Cortex of kidney (tissue), 1 donor: Measurements from ENCODE around the gene TANC1.

Source experiments
- DNase-seq: peaks from one replicate; lab custom pipeline; 2025; lab: John Stamatoyannopoulos, UW

The TANC1 gene

DNA sequence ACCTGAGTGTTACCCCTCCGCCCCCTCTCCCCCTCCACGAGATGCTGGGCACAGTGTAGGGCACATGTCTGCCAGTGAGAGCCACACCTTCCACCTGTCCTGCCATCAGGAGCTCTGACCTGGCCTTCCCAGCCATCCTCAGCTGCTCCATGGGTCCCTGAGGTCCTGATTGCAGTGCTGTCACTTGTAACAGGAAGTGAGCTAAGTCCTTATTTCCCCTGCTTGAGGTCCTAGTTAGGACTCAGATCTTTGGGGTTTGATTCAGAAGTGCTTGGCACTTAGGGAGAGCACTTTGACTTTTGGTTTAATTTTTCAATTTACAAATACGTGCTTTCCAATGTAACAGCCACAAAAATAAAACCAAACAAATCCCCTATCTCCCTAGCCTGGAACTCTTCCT is 192.5 kb downstream of the TANC1 start:
- no peak for DNase-seq

DNA sequence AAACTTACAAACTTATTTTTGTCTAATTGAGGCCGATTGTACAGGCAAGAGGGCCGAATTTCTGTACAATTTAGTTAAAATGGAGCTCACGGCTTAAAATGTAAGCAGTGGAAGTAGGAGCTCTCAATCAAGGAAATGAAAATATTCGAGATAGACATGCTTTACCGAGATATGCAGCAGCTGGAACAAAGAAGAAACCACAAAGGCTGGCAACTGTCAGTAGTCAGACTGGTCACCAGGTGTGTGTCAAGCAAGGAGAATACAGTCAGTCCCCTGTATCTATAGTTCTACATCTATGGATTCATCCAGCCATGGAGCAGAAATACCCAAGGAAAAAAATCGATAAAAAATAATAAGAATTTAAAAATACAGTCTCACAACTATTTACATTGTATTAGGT is 195.5 kb downstream of the TANC1 start:
- DNase-seq, result no peak

GRCh38 chr2:159164457-159164911 is 196.0 kb downstream of the TANC1 start:
- no peak for DNase-seq

DNA sequence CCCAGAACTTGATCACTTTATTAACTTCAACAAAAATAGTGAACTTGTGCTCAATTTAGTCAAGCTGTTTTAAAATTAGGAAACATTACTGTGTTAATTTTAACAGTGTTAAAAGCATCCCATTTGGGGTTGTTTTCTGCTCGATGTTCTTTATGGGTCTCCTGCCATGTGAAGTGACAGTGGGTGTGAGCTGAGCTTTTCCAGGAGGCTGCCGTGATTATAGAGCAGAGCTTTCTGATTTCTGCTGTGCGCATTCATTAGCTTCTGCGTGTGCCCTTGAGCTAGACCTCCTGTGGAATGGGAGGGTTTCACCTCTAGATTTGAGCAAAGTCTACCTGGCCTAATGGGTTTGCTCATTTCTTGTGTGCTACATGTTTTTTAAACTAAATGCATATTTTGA is 196.6 kb downstream of the TANC1 start:
- no peak for DNase-seq

GRCh38 chr2:159168707-159169106 is 200.3 kb downstream of the TANC1 start:
- DNase-seq, result no peak

- DNase-seq, result no peak
Observed at GRCh38 chr2:159169187-159169586, 200.7 kb downstream of the TANC1 start.

GRCh38 chr2:159172403-159172802 is 204.0 kb downstream of the TANC1 start:
- no peak for DNase-seq

GRCh38 chr2:159174759-159175158 is 206.3 kb downstream of the TANC1 start:
- DNase-seq, result no peak

GRCh38 chr2:159175182-159175581 is 206.7 kb downstream of the TANC1 start:
- DNase-seq, result no peak

DNA sequence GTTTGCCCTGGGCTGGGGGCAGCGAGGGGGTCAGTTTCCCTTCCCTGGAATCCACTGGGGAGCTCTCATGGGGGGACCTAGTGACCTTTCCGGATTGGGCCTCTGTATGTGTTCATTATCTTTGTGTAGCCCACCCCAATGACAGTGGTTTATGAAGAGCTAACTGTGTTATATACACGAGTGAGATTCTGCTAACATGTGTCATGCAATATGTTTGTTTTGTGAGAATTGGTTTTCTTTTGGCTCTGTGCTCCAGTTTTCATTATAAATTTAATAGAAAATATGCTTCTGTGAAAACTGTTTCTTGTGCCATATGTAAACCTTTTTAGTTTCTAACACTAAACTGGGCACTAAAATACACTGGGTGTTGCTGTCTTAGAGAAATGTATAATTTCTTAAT is 207.5 kb downstream of the TANC1 start:
- DNase-seq, result no peak

GRCh38 chr2:159176555-159176954 is 208.1 kb downstream of the TANC1 start:
- no peak for DNase-seq

DNA sequence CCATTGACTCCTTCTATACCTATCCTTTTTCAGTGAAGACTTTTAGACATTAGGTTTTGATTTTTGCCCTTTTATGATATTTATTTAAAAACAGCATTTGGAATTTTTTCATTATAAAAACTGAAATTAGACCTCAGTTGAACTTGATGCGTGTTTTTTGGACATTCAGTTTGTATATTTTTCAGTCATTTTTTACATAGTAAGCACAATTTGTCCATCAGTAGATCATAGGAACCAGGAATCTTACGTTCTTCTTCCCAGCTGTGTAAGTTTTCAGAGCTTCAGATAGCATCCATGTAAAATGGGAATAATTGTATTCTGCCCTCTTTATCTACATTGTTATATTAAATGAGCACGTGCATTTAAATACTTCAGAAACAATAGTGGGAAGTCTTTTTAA is 208.9 kb downstream of the TANC1 start:
- DNase-seq, result no peak

DNA sequence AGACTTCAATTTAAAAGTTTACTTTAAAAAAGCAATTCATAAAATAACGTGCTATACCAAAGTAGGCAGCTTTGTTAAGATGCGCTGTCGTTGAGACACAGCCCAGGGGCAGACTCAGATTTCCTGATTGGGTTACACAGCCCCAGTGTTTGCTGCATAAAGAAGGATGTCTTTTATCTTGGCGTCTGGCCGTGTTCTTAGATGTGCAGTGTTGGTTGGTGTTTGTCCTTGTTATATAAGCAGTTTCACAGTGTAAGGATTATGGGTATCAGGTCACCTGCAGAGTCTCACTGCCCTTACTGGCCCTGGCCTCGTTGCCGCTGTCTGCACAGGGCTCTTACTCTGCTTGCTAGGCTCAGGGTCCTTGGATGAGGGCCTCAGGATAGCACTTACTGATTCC is 209.5 kb downstream of the TANC1 start:
- DNase-seq, result no peak

GRCh38 chr2:159179096-159179495 is 210.7 kb downstream of the TANC1 start:
- no peak for DNase-seq

DNA sequence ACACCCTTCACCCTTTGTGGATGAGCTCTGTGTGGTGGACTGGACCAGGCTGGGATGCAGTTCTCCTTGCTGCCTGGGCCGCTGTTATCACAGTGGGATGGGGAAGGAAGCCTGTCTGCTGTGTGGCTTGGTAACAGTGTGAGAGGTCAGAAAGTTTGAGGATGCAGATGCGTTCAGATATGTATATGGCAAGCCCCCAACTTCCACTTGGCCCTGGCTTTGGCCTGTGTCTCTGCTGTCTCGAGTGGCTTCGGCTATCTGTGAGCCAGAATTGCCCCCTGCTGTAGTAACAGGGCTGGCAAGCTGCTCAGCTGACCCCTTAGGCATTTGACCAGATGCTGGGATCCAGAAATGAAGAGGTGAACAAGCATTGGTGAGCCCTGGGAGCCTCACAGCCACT is 211.3 kb downstream of the TANC1 start:
- no peak for DNase-seq

GRCh38 chr2:159183346-159183745 is 214.9 kb downstream of the TANC1 start:
- no peak for DNase-seq

- DNase-seq, result no peak
Observed at GRCh38 chr2:159185401-159186130, 217.1 kb downstream of the TANC1 start.

- DNase-seq, result no peak
Observed at GRCh38 chr2:159186462-159186861, 218.0 kb downstream of the TANC1 start.

DNA sequence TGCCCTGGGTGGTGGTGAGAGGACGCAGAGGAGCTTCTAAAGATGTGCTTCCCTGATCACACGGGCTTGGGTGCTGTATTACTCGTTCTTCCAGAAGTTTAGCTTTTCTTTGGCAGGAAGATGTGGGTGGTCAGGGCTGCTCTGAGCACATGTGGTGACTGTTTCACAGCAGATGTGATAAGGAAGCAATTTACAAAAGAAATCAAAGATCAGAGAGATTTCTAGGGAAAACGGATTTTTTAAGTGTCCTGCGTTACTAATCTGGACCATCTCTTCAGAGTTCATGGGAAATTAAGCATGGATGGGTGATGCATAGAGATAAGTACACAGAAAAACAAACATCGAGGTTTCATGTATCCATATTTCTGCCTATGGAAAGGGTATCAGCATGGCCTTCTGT is 218.7 kb downstream of the TANC1 start:
- DNase-seq, result no peak

DNA sequence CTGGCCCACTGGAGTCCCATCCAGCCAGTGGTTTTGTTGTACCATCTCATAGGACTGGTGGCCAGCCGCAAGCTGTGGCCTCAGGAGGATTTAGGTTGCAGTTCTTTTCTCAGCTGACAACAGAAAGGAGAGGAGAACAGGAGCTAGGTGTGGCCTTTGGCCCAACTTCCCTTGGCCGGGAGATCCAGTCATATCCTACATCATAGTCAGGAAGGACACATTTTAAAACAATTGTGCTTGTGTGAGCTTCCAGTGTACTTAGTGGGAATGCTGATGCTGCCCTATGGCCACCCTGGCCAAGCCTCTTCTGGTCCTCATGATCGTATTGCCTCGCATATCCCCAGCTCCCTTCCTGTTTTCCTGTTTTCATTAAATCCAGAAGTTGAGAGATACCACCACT is 220.0 kb downstream of the TANC1 start:
- no peak for DNase-seq

DNA sequence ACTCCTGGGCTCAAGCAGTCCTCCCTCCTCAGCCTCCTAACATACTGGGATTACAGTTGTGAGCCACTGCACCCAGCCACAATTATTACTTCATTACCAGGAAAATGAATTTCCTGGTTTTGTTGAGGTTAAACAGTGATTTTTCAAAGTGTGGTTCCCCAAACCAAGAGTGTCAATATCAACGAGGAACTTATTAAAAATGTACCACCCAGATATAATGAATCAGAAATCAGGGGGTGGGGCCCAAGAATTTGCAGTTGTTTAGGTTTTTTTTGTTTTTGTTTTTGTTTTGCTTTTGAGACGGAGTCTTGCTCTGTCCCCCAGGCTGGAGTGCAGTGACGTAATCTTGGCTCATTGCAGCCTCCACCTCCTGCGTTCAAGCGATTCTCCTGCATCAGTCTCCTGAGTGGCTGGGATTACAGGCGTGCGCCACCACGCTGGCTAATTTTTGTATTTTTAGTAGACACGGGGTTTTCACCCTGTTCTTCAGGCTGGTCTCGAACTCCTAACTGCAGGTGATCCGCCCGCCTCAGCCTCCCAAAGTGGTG is 224.0 kb downstream of the TANC1 start:
- DNase-seq, result no peak

DNA sequence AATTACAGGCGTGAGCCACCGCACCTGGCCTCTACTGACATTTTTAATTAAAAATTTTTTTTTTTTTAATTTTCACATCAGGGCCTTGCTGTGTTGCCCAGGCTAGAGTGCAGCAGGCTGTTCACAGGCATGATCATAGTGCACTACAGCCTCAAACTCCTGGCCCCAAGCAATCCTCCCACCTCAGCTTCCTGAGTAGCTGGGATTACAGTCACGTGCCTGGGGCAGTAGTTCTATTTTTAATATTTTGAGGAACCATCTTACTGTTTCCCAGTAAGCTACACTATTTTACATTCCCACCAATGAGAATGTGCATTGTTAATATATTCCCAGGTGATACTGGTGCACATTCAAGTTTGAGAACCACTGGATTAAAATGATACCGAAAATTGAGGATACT is 225.4 kb downstream of the TANC1 start:
- DNase-seq, result no peak

GRCh38 chr2:159194241-159194640 is 225.8 kb downstream of the TANC1 start:
- no peak for DNase-seq

DNA sequence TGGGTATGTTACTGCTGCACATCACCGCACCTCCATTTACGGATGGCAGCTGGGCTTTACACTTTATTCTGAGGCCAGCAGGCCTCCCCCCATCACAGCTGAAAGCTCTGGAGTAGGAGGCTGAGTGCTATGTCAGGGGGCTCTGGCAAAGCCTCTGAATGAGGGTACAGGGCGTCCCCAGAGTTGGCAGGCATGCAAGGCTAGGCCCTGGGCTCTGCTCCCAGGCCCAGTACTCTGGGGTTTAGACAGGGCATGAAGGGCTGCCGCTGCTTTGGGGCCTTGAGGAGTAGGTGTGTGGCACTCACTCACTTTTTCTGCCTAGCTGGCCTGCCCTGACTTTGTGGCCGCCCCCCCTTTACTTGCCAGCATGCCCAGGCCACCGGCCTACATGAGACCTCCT is 227.3 kb downstream of the TANC1 start:
- no peak for DNase-seq
